ENCODE data around the gene PTGIR. TPM values are rescaled to one million over a fixed set of nuclear protein-coding genes. Genes with fewer than 3 reads are reported as not detected.

Gene PTGIR
- total and polyA plus RNA-seq, 10 of the 15 experiments (the other 5 are each of a cell fraction or from before 2014, with no cell fraction given) = 0.34 to 29.1 (median 9.9) TPM

DNA sequence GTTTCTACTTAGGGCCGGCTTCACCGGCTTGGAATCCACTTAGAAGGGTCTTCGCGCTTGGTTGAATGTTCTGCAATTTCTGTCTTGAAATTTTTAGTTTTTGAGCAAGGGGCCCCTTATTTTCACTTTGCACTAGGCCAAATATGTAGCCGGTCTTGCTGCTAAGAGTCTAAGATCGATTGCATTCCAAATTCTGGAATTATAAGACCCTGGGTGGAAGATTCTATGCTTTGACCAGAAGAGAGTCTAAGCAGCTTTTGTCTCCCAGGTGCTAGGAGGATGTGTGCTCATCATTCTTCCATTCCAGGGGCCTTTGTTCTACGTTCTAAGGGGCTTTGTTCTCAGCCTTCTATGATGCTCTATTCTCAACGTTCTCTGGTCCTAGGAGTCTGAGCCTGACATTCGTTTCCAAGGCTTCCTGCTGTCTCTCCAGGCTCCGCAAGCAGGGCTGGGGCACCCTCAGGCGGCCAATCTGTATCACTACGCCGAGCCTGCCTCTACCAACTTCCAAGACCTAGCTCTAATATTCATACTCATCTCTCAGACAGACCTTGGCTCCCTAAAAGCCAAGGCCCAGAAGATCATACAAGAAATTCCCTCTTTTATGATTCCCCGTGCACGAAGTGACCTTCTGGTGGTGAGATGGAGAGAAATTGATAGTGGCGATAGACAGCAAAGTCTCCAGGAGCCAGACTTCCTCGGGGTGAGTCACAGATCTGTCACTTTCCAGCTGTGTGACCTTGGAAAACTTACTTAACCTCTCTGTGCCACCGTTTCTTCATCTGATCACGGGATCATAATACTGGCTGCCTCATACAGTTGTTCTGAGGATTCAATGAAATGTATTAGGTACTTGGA lies 37.1 kb upstream of the PTGIR start (continued):
- 0 out of 2 replicates have a peak, but pooled peaks have one; percentile 46 for TF ChIP-seq RB1 (IDR thresholded peaks at IDR 0.05; ENCODE audit: borderline replicate concordance)
- TF ChIP-seq, protein P1, sequence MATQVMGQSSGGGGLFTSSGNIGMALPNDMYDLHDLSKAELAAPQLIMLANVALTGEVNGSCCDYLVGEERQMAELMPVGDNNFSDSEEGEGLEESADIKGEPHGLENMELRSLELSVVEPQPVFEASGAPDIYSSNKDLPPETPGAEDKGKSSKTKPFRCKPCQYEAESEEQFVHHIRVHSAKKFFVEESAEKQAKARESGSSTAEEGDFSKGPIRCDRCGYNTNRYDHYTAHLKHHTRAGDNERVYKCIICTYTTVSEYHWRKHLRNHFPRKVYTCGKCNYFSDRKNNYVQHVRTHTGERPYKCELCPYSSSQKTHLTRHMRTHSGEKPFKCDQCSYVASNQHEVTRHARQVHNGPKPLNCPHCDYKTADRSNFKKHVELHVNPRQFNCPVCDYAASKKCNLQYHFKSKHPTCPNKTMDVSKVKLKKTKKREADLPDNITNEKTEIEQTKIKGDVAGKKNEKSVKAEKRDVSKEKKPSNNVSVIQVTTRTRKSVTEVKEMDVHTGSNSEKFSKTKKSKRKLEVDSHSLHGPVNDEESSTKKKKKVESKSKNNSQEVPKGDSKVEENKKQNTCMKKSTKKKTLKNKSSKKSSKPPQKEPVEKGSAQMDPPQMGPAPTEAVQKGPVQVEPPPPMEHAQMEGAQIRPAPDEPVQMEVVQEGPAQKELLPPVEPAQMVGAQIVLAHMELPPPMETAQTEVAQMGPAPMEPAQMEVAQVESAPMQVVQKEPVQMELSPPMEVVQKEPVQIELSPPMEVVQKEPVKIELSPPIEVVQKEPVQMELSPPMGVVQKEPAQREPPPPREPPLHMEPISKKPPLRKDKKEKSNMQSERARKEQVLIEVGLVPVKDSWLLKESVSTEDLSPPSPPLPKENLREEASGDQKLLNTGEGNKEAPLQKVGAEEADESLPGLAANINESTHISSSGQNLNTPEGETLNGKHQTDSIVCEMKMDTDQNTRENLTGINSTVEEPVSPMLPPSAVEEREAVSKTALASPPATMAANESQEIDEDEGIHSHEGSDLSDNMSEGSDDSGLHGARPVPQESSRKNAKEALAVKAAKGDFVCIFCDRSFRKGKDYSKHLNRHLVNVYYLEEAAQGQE (IDR thresholded peaks at IDR 0.05; ENCODE audit: low read depth, low read length) = no peak
- TF ChIP-seq, protein P2, sequence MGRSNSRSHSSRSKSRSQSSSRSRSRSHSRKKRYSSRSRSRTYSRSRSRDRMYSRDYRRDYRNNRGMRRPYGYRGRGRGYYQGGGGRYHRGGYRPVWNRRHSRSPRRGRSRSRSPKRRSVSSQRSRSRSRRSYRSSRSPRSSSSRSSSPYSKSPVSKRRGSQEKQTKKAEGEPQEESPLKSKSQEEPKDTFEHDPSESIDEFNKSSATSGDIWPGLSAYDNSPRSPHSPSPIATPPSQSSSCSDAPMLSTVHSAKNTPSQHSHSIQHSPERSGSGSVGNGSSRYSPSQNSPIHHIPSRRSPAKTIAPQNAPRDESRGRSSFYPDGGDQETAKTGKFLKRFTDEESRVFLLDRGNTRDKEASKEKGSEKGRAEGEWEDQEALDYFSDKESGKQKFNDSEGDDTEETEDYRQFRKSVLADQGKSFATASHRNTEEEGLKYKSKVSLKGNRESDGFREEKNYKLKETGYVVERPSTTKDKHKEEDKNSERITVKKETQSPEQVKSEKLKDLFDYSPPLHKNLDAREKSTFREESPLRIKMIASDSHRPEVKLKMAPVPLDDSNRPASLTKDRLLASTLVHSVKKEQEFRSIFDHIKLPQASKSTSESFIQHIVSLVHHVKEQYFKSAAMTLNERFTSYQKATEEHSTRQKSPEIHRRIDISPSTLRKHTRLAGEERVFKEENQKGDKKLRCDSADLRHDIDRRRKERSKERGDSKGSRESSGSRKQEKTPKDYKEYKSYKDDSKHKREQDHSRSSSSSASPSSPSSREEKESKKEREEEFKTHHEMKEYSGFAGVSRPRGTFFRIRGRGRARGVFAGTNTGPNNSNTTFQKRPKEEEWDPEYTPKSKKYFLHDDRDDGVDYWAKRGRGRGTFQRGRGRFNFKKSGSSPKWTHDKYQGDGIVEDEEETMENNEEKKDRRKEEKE (IDR thresholded peaks at IDR 0.05) = no peak
- no peak for TF ChIP-seq FOS (IDR thresholded peaks at IDR 0.05; ENCODE audit: borderline replicate concordance, extremely low read depth, insufficient read length)
- peak; percentile 34 for TF ChIP-seq RELA (IDR thresholded peaks at IDR 0.05; ENCODE audit: borderline replicate concordance, partially characterized antibody)
- no peak for TF ChIP-seq ZSCAN29 (IDR thresholded peaks at IDR 0.05)
- TF ChIP-seq ZNF217 (IDR thresholded peaks at IDR 0.05) = no peak
- no peak for TF ChIP-seq ZBED1 (IDR thresholded peaks at IDR 0.05; ENCODE audit: borderline replicate concordance)
- TF ChIP-seq MTA3 (IDR thresholded peaks at IDR 0.05; ENCODE audit: borderline replicate concordance, low read length) = no peak
- TF ChIP-seq, protein P3, sequence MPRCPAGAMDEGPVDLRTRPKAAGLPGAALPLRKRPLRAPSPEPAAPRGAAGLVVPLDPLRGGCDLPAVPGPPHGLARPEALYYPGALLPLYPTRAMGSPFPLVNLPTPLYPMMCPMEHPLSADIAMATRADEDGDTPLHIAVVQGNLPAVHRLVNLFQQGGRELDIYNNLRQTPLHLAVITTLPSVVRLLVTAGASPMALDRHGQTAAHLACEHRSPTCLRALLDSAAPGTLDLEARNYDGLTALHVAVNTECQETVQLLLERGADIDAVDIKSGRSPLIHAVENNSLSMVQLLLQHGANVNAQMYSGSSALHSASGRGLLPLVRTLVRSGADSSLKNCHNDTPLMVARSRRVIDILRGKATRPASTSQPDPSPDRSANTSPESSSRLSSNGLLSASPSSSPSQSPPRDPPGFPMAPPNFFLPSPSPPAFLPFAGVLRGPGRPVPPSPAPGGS (IDR thresholded peaks at IDR 0.05; ENCODE audit: borderline replicate concordance, insufficient read depth, low read depth, low read length, poor library complexity, severe bottlenecking) = no peak
- TF ChIP-seq, protein P4, sequence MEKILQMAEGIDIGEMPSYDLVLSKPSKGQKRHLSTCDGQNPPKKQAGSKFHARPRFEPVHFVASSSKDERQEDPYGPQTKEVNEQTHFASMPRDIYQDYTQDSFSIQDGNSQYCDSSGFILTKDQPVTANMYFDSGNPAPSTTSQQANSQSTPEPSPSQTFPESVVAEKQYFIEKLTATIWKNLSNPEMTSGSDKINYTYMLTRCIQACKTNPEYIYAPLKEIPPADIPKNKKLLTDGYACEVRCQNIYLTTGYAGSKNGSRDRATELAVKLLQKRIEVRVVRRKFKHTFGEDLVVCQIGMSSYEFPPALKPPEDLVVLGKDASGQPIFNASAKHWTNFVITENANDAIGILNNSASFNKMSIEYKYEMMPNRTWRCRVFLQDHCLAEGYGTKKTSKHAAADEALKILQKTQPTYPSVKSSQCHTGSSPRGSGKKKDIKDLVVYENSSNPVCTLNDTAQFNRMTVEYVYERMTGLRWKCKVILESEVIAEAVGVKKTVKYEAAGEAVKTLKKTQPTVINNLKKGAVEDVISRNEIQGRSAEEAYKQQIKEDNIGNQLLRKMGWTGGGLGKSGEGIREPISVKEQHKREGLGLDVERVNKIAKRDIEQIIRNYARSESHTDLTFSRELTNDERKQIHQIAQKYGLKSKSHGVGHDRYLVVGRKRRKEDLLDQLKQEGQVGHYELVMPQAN (conservative IDR thresholded peaks at IDR 0.05) = no peak
- TF ChIP-seq ZNF622 (IDR thresholded peaks at IDR 0.05) = no peak
- TF ChIP-seq, protein P5, sequence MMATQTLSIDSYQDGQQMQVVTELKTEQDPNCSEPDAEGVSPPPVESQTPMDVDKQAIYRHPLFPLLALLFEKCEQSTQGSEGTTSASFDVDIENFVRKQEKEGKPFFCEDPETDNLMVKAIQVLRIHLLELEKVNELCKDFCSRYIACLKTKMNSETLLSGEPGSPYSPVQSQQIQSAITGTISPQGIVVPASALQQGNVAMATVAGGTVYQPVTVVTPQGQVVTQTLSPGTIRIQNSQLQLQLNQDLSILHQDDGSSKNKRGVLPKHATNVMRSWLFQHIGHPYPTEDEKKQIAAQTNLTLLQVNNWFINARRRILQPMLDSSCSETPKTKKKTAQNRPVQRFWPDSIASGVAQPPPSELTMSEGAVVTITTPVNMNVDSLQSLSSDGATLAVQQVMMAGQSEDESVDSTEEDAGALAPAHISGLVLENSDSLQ (IDR thresholded peaks at IDR 0.05) = no peak
- no peak for TF ChIP-seq RAD51 (IDR thresholded peaks at IDR 0.05)
- TF ChIP-seq TAF1 (IDR thresholded peaks at IDR 0.05; ENCODE audit: borderline replicate concordance, low read depth, low read length) = no peak
- no peak for TF ChIP-seq MEF2A (IDR thresholded peaks at IDR 0.05; ENCODE audit: insufficient read depth, low read depth, low read length)
- TF ChIP-seq EP300 (IDR thresholded peaks at IDR 0.05; ENCODE audit: borderline replicate concordance in 1 of 2, control insufficient read depth in 1 of 2, low read depth in 2 of 2, low read length in 2 of 2) = no peak
- no peak for TF ChIP-seq HDAC2 (IDR thresholded peaks at IDR 0.05)

Data from GM12878 (cell line).